K562 treated with DMSO at 1 percent for 12 hours (cell line): Measurements from ENCODE around the gene SULT1A3. TPM values are rescaled to one million over a fixed set of nuclear protein-coding genes. Genes with fewer than 3 reads are reported as not detected.

ENCODE experiments used
- total RNA-seq: library from RNA; unstranded; fragments of 300-600 nt; gene quantifications from 2 replicates; pipeline ENCODE4 v1.2.3, GENCODE V29; 2022; ENCODE audit not compliant: insufficient read depth

The SULT1A3 gene
- 2.1 and 5.5 TPM in 2 replicates for total RNA-seq

GRCh38 chr16:30199049-30199448 is at the start of gene SULT1A3:
Gene SULT1A3, plus strand, starts transcription at chr16:30199255. Its CDS starts 1,474 bp downstream, at chr16:30200729.

GRCh38 chr16:30183233-30184095 is 15.6 kb upstream of the SULT1A3 start, which contains the start of gene CORO1A:
Gene CORO1A, plus strand, starts transcription at chr16:30183602. Its CDS starts 1,608 bp downstream, at chr16:30185210.

GRCh38 chr16:30193615-30194014 is 5.4 kb upstream of the SULT1A3 start, which contains the start of the genes BOLA2B and SLX1A:
Gene BOLA2B, minus strand, starts transcription at chr16:30193666. Its CDS starts 71 bp downstream, at chr16:30193595.
Gene SLX1A, plus strand, starts transcription at chr16:30193875. Its CDS starts 210 bp downstream, at chr16:30194085.

DNA sequence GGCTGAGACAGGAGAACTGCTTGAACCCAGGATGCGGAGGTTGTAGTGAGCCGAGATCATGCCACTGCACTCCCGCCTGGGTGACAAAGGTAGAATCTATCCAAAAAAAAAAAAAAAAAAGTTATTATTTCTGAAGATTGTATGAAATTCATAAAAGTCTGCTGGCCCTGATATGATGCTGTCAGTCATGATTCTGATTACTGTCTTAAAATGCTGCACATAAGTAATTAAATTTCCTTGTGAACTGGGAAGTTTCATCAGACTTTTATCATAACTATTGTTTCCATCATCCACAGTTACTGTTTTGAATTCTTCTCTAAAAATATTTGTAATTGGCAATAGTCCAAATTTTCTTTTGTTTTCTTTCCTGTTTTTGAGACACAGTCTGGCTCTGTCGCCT is 49.3 kb downstream of the SULT1A3 start, which contains the start of gene NPIPB13:
Gene NPIPB13, minus strand, starts transcription at position 101 of the 400 bp plus-strand sequence. CDS start 2,906 bp downstream, outside the sequence.

Other genes starting within 250 kb of the SULT1A3 start
- gene TMEM219, start 237.2 kb upstream of the SULT1A3 start, total RNA-seq: 166 and 188 TPM in 2 replicates
- gene TAOK2, start 225.4 kb upstream of the SULT1A3 start, total RNA-seq: 38.3 and 60.9 TPM in 2 replicates
- 23.6 and 28.9 TPM in 2 replicates for gene HIRIP3, start 203.6 kb upstream of the SULT1A3 start, total RNA-seq
- gene INO80E, start 203.0 kb upstream of the SULT1A3 start, total RNA-seq: 95.4 and 119 TPM in 2 replicates
- gene DOC2A, start 188.2 kb upstream of the SULT1A3 start, total RNA-seq: 0.99 and 2.0 TPM in 2 replicates
- not detected in 2 replicates for gene C16orf92, start 176.1 kb upstream of the SULT1A3 start, total RNA-seq
- gene TLCD3B, start 168.0 kb upstream of the SULT1A3 start, total RNA-seq: 0.61 and 1.6 TPM in 2 replicates
- gene ALDOA, start 133.5 kb upstream of the SULT1A3 start, total RNA-seq: 2,121 and 2,279 TPM in 2 replicates
- gene PPP4C, start 123.3 kb upstream of the SULT1A3 start, total RNA-seq: 260 and 325 TPM in 2 replicates
- 0.48 TPM in 1 of 2 replicates, not detected in the other for gene TBX6, start 107.3 kb upstream of the SULT1A3 start, total RNA-seq
- gene YPEL3, start 103.0 kb upstream of the SULT1A3 start, total RNA-seq: 75.6 and 79.1 TPM in 2 replicates
- 1.3 and 1.9 TPM in 2 replicates for gene GDPD3, start 85.7 kb upstream of the SULT1A3 start, total RNA-seq
- 50.2 and 62.3 TPM in 2 replicates for gene MAPK3, start 76.0 kb upstream of the SULT1A3 start, total RNA-seq
- 37.8 and 46.1 TPM in 2 replicates for gene CORO1A, start 15.7 kb upstream of the SULT1A3 start, total RNA-seq
- 14.8 and 43.1 TPM in 2 replicates for gene BOLA2B, start 5.6 kb upstream of the SULT1A3 start, total RNA-seq
- gene SLX1A, start 5.4 kb upstream of the SULT1A3 start, total RNA-seq: 45.5 and 56.0 TPM in 2 replicates
- gene NPIPB13, start 49.2 kb downstream of the SULT1A3 start, total RNA-seq: 1.3 TPM in 1 of 2 replicates, not detected in the other
- gene CD2BP2, start 156.1 kb downstream of the SULT1A3 start, total RNA-seq: 27.5 and 38.1 TPM in 2 replicates
- gene TBC1D10B, start 171.2 kb downstream of the SULT1A3 start, total RNA-seq: 48.7 and 64.0 TPM in 2 replicates
- not detected in 2 replicates for gene MYL11, start 175.5 kb downstream of the SULT1A3 start, total RNA-seq
- gene SEPTIN1, start 183.3 kb downstream of the SULT1A3 start, total RNA-seq: 1.9 and 3.5 TPM in 2 replicates
- 8.8 and 9.4 TPM in 2 replicates for gene ZNF48, start 196.2 kb downstream of the SULT1A3 start, total RNA-seq
- gene ZNF771, start 208.4 kb downstream of the SULT1A3 start, total RNA-seq: 14.6 and 19.6 TPM in 2 replicates
- gene DCTPP1, start 230.8 kb downstream of the SULT1A3 start, total RNA-seq: 46.3 and 71.8 TPM in 2 replicates
- gene SEPHS2, start 246.6 kb downstream of the SULT1A3 start, total RNA-seq: 57.8 and 99.0 TPM in 2 replicates